Adrenal gland (tissue), 12 donors: ENCODE results near the gene ETFA. TPM values are rescaled to one million over a fixed set of nuclear protein-coding genes. Genes with fewer than 3 reads are reported as not detected.

Source experiments
- DNase-seq, 7 donors: peaks; one replicate each; pipeline ENCODE4 v3.0.0-alpha.2; 2019 to 2020
- H3K27ac ChIP-seq, 5 donors: fragments of 200-600 bp; sonication (generic) in 4 of 5; 1 replicate in 3 of 5; 2 replicates in 2 of 5; pipeline versions ENCODE4 v1.5.1 to v1.8.0; 2016 to 2020; ENCODE audit warnings: mild to moderate bottlenecking in 1 of 5
- H3K27me3 ChIP-seq: fragments of 200-600 bp; 2 replicates; pipeline ENCODE4 v1.8.0; 2021
- H3K36me3 ChIP-seq, 2 donors: fragments of 200-600 bp; replicated peaks in 1 of 2; 1 replicate in 1 of 2; 2 replicates in 1 of 2; pipeline versions ENCODE4 v1.5.1 to v1.8.0; 2018 to 2022
- H3K4me1 ChIP-seq, 2 donors: fragments of 200-600 bp; replicated peaks in 1 of 2; 1 replicate in 1 of 2; 2 replicates in 1 of 2; pipeline versions ENCODE4 v1.5.1 to v1.8.0; 2018 to 2021
- H3K4me3 ChIP-seq, 4 donors: fragments of 200-600 bp; sonication (generic) in 3 of 4; one replicate each; pipeline ENCODE4 v1.5.1; 2016 to 2018
- H3K9me3 ChIP-seq, 3 donors: fragments of 200-600 bp; sonication (generic) in 1 of 3; replicated peaks in 1 of 3; 1 replicate in 2 of 3; 2 replicates in 1 of 3; pipeline versions ENCODE4 v1.5.1 to v1.8.0; 2016 to 2021
- POLR2A ChIP-seq, 2 donors: fragments of 450-650 bp; IDR thresholded peaks; one replicate each; pipeline ENCODE4 v1.6.1; 2017; ENCODE audit warnings: antibody characterized with exemption in 2 of 2, mild to moderate bottlenecking in 2 of 2, moderate library complexity in 1 of 2
- WGBS, 4 donors: extraction: QIAGEN DNeasy Blood & Tissue Kit in 2 of 4; methylation state at CpG; one replicate each; pipeline versions ENCODE4 v1.1.5 to v1.1.7; 2013 to 2017; 5-methylcytosine and 5-hydroxymethylcytosine counted together
- intact Hi-C, 2 donors: fragments of 100-400 bp; cut with DNase I; formaldehyde crosslinking; loops; one replicate each; pipeline versions ENCODE4 v1.14.1 to v1.15.0; 2022 to 2023
- polyA plus RNA-seq, 3 donors: library from polyadenylated mRNA; stranded (reverse); fragments of 200-250 nt in 2 of 3; fragments of 350-450 nt in 1 of 3; fragmentation: Illumina TruSeq in 1 of 3; extraction: RNeasy Lipid Tissue Mini Kit (QIAGEN cat#74804) in 1 of 3; gene quantifications; one replicate each; pipeline ENCODE4 v1.2.3, GENCODE V29; 2013 to 2014
- total RNA-seq, 9 donors: library from RNA; depleted of rRNA in 4 of 9; stranded (reverse); fragments of >200 nt in 4 of 9; fragments of 120-200 nt in 1 of 9; fragmentation: NEBNext Ultra II Directional in 1 of 9; extraction: Animal tissue kit (Norgen Biotek cat#: 25700) in 1 of 9; gene quantifications; one replicate each; pipeline versions ENCODE4 v1.1.0 to v1.2.4, GENCODE V29; 2013 to 2023
- TF ChIP-seq, protein P1 (sequence below), 6 experiments: fragments of 450-650 bp in 4 of 6; fragments of 200-600 bp in 2 of 6; sonication (generic) in 1 of 6; IDR thresholded peaks; 1 replicate in 5 of 6; 2 replicates in 1 of 6; pipeline versions ENCODE4 v1.5.1 to v1.8.0; 2016 to 2021; ENCODE audit warnings: antibody characterized with exemption in 6 of 6, mild to moderate bottlenecking in 2 of 6, moderate library complexity in 1 of 6
- donor health status: healthy with polysubstance abuse.
- donor health status: Bipolar disorder and iron deficiency.
- donor health status: DM: yes; HTN: yes; CAD: no.
- donor health status: DM: no; HTN: no; CAD: no.
- donor health status: DM: no; HTN: no; CAD: no.
- donor health status: DM: yes; HTN: yes; CAD: no.

ETFA gene
- total and polyA plus RNA-seq, 12 donors = 50.0 to 339 (median 187) TPM

DNA sequence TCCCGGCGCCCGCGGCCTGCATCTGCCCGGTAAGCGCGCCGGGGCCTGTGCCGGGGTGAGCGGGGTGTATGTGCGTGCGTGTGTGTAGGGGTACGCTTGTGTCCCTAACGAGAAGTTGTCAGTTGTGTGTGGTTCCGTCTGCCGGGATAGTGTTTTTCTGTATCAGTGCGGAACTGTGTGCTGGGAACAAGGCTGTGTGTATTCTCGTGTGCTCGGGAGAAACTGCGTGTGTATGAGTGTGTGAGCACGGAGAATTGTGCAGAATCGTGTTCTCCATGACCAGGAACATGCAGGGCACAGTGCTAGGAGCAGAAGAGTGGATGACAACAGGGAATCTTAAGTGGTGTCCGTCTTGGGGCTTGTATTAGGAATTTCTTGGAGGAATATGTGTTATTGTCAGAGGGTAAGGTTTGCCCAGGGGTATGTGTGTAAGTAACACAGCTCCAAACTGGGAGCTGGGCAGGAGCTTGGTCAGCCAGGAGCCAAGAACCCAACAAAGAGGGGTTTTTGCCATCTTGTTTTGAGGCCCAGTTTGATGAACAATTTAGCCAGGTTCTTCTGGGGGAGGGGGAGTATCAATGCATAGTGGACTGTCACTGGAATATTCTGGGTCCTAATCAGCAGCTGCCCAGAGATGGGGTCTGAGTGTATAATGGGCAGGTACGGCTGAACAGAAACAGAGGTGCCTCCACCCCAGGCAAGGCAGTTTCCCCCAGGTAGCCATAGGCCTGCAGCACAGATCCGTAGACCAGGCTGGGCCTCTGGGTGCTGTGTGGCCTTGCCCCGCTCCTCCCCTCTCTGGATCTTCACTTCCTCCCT, 27.4 kb upstream of the ETFA start:
- H3K4me1 ChIP-seq = peaks cover 27 to 47% of the 10 kb centered on the region in 2 donors
- peaks cover 98% of the 10 kb centered on the region for H3K27me3 ChIP-seq
- WGBS, 4 donors = 41 to 69% (median 51%) methylated on average over 19 to 26 of the region's 26 CpGs
- no peak overlapping the region for H3K27ac ChIP-seq
- no peaks in the 10 kb centered on the region for H3K9me3 ChIP-seq
- intact Hi-C loops = no loop called here
- DNase-seq = no peak
- no peak for TF ChIP-seq POLR2A (IDR thresholded peaks at IDR 0.05)
- TF ChIP-seq, protein P1, sequence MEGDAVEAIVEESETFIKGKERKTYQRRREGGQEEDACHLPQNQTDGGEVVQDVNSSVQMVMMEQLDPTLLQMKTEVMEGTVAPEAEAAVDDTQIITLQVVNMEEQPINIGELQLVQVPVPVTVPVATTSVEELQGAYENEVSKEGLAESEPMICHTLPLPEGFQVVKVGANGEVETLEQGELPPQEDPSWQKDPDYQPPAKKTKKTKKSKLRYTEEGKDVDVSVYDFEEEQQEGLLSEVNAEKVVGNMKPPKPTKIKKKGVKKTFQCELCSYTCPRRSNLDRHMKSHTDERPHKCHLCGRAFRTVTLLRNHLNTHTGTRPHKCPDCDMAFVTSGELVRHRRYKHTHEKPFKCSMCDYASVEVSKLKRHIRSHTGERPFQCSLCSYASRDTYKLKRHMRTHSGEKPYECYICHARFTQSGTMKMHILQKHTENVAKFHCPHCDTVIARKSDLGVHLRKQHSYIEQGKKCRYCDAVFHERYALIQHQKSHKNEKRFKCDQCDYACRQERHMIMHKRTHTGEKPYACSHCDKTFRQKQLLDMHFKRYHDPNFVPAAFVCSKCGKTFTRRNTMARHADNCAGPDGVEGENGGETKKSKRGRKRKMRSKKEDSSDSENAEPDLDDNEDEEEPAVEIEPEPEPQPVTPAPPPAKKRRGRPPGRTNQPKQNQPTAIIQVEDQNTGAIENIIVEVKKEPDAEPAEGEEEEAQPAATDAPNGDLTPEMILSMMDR (IDR thresholded peaks at IDR 0.05) = no peak
- H3K4me3 ChIP-seq = no peak overlapping the region
- no peaks in the 10 kb centered on the region for H3K36me3 ChIP-seq

DNA sequence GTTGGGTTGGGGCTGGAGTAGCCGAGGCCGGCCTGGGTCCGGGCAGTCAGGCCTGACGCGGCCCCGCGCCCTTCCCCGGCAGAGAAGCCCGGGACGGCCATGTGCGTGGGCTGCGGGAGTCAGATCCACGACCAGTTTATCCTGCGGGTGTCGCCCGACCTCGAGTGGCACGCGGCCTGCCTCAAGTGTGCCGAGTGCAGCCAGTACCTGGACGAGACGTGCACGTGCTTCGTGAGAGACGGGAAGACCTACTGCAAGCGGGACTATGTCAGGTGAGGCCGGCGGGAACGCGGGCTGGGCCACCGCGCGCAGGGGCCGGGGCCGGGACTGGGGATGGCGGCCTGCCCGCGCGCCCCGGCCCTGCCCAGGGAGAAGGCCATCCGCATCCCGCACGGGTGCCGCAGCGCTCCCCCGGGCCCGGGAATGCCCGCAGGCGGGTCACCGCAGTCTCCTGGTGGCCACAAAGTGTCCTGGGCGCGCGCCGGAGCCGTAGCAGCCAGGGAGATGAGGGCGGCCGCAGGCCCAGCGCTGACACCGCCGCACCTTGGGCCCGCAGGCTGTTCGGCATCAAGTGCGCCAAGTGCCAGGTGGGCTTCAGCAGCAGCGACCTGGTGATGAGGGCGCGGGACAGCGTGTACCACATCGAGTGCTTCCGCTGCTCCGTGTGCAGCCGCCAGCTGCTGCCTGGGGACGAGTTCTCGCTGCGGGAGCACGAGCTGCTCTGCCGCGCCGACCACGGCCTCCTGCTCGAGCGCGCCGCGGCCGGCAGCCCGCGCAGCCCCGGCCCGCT, 26.6 kb upstream of the ETFA start:
- H3K36me3 ChIP-seq = no peaks in the 10 kb centered on the region
- no peak overlapping the region for H3K4me3 ChIP-seq
- H3K9me3 ChIP-seq = no peaks in the 10 kb centered on the region
- peaks cover 91% of the 10 kb centered on the region for H3K27me3 ChIP-seq
- no peak overlapping the region for H3K27ac ChIP-seq
- TF ChIP-seq, protein P1 (IDR thresholded peaks at IDR 0.05) = no peak
- TF ChIP-seq POLR2A (IDR thresholded peaks at IDR 0.05) = no peak
- DNase-seq = no peak
- intact Hi-C loops = no loop called here
- peaks cover 27 to 46% of the 10 kb centered on the region in 2 donors for H3K4me1 ChIP-seq
- 0 to 12% (median 8%) methylated on average over 1 to 89 of the region's 89 CpGs for WGBS, 4 donors

DNA sequence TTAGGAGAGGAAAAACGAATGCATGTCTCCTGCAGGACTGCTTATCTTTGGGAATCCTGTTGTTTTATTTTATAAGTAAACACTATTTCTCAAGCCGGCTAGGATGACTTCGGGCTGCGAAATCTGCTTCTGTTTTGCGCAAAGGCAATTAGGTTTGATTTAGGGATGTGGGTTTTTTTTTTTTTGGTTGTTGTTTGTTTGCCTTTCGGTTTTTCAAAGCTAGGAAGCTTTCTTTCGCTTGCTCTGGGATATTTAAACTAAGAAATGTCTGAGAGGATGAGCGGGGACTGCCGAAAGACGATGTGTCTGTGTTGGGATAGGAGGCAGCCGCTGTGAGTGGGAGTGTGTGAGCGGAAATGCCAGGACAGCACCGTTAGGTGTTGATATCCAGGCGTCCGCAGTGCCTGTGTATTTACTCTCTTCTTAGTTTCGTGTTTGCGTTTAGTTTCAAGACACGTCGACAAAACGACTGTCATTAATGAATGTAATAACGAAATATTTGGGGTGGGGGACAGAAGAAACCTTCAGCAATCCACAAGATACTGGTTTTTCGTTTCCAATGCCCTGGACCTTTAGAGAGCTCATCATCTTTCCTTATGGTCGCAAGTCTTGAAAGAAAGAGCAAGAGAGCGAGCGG, 25.9 kb upstream of the ETFA start:
- Histone ChIP-seq H3K36me3 (no peaks in the 10 kb centered on the region), H3K4me1 (peaks cover 27 to 38% of the 10 kb centered on the region in 2 donors), H3K27me3 (peaks cover 83% of the 10 kb centered on the region), H3K9me3 (no peaks in the 10 kb centered on the region), H3K4me3 (peak overlapping the region in 1 of 4 donors; percentile 36), H3K27ac (no peak overlapping the region)
- 16 to 21% (median 17%) methylated on average over 25 of the region's 25 CpGs for WGBS, 4 donors
- no peak for TF ChIP-seq POLR2A (IDR thresholded peaks at IDR 0.05)
- TF ChIP-seq, protein P1 (IDR thresholded peaks at IDR 0.05) = no peak
- DNase-seq = no peak
- intact Hi-C loops = no loop called here
